HG03439 (cell line): Measurements from ENCODE around the gene AUH.

Experiments used
- ATAC-seq: cut with Tn5 transposase; IDR thresholded peaks from one replicate; pipeline ENCODE4 v1.9.1; 2021; ENCODE audit warnings: mild to moderate bottlenecking, moderate library complexity; ENCODE audit not compliant: unreplicated experiment

AUH gene

GRCh38 chr9:91341258-91341746 lies 20.4 kb downstream of the AUH start:
- ATAC-seq, result no peak

GRCh38 chr9:91340395-91340967 lies 21.2 kb downstream of the AUH start:
- no peak for ATAC-seq

GRCh38 chr9:91338681-91339080 lies 23.0 kb downstream of the AUH start:
- ATAC-seq, result no peak

DNA sequence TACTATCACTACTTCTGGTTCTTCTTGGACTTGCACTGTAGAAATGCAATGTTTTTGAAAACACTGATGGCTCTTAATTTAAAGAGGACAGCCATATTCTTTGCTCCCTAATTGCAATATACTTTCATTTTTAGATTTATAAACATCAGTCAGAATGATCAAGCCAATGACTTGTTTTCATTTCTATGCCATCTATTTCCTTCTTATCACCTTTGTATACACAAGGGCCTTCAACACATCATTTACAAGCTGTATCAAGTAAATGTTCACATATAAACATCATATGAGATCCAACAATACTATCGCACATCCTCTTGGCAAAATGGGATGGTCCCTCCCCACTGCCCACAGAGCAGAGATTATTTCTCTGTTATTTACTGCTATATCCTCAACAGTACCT lies 24.9 kb downstream of the AUH start:
- ATAC-seq, result no peak

- ATAC-seq, result no peak
Observed at GRCh38 chr9:91334053-91334452, 27.7 kb downstream of the AUH start.

- ATAC-seq, result no peak
Observed at GRCh38 chr9:91333551-91333950, 28.2 kb downstream of the AUH start.

GRCh38 chr9:91332546-91333231 lies 29.0 kb downstream of the AUH start:
- ATAC-seq, result no peak

DNA sequence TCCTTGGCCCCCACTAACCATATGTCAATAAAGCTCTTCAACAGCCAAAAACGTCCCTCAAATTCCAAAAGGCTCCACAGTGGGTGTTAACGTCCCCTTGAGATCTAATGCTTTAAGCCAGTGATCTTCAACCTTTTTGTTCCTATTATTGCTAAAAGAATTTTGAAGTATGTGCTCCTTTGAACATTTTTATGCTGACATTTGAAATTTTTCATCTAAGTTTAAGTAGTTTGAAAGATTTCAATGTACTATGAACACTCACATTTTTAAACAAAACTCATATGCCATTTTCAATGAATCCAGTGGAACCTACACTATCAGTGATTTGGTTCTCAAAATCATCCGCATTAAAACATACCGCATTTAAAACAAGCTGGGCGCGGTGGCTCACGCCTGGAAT lies 29.9 kb downstream of the AUH start:
- ATAC-seq, result no peak

DNA sequence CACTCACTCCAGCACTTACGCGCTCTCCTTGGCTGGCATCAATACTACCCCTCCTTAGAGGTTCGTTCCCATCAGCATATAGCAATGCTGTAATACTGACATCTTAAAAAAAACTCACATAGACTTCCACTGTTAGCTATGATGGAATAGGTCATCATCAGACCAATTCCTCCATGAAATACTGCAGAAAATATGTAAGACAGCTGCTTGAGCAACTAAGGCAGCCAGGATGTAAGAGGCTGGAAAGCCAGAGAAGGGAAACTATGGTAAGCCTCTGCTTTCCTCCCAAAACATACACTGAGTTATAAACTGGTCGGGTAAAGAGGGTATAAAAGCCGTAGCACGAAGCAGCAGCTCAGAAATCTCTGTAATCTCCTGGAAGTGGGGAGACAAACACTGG lies 33.5 kb downstream of the AUH start:
- ATAC-seq, result no peak

DNA sequence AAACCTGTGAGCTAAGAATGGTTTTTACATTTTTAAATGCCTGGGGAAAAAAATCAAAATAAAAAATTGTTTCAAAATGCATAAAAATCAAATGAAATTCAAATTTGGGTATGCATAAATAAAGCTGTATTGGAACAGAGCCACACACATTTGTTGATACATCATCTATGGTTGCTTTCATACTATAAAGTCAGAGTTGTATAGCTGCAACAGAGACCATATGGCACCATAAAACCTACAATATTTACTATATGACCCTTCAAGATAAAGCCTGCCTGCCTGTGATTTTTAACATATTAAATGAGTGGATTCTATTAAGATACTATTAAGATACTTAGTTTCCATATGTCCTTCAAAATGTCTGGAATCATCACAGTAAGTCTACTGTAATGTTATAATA lies 40.0 kb downstream of the AUH start:
- no peak for ATAC-seq

- ATAC-seq, result no peak
Observed at GRCh38 chr9:91320299-91320698, 41.4 kb downstream of the AUH start.

DNA sequence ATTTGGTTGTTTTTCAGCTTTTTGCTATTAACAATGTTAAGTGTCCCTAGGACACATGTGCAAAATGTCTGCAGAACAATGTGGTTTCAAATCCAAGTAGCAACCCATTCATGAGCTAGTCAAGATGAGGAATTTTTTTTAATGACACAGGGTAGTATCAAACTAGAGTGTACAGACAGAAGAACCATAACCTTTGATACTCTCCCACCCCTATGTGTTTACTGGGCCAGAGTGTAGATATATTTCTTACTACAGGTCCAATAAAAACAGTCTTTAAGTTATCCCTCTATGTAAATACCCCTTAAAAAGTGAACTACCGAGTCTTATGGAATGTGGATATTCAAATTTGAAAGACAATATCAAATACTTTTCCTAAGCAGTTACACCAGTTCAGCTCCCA lies 45.6 kb downstream of the AUH start:
- ATAC-seq, result no peak

GRCh38 chr9:91315191-91315590 lies 46.5 kb downstream of the AUH start:
- ATAC-seq, result no peak

DNA sequence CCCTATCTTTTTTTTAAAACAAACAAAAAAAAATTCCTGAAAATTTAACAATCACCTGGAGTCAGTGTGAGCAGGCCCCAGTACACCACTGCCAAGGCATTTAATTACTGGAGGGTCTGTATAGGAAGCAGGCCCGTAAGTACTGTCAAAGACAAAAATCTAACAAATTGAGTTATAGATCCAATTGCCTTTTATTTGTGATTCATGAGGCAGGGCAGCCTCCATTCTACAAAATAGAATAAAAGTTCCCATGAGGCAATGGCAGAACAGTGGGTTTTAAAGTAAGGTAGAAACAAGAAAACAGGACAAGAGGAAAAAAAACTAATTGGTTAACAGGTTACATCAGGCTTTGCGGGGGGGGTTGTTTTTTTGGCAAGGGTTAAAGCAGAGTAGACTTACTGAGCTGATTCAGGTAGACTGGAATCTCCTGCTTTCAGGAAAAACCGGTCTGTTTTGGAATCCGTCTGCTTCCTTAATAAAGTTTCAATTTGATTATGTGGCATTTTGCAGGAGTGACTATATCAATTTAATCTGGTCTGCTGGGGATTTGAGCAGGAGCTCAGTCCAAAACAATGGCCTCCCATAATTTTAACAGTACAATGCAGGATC lies 48.9 kb downstream of the AUH start:
- ATAC-seq, result no peak

DNA sequence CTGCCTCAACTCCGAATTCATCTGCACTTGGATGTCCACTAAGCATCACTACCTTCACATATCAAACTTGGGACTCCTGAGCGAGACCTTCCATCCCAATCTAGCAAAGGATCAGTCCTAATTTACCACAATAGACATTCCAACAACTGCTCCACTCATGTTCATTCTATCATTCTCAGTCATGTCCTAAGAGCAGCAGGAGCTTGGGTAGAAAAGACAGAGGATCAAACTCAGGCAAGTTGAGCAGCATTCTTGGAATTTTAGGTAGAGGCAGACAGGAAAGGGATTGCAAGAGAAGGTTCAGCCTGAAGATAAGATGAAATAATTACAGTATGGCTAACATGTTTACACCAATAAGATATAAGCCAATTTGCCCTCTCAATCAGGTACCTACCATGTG lies 51.7 kb downstream of the AUH start:
- no peak for ATAC-seq

DNA sequence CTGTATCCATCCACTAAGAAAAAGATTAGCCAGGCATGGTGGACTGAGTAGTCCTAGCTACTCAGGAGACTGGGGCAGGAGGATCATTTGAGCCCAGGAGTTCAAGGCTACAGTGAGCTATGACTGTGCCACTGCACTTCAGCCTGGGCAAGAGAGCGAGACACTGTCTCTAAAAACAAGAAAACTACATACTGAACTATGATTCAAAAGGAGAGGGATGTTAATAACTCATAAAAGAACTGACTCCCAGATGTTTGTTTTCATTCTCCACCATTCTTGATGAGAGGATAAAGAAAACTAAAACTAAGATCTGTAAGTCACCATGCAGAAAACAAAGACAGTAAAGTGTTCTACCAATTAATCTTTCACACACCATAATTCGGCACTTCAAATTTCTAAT lies 53.5 kb downstream of the AUH start:
- ATAC-seq, result no peak

DNA sequence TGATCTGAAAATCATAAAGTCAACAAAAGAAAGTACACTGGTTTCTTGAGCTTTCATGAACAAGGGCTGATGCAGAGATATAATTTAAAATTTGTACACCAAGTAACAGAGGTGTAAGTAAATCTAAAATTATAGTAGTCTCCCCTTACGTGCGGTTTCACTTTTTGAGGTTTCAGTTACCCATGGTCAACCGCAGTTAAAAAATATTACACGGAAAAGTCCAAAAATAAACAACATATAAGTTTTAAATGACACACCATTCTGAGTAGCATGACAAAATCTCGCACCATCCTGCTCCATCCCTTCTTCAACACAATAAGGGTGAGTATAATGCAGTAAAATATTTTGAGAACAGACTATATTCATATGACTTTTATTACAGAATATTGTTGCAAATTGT lies 54.4 kb downstream of the AUH start:
- ATAC-seq, result no peak

- no peak for ATAC-seq
Observed at GRCh38 chr9:91306296-91306630, 55.5 kb downstream of the AUH start.

GRCh38 chr9:91305596-91306295 lies 56.0 kb downstream of the AUH start:
- no peak for ATAC-seq

GRCh38 chr9:91303741-91304415 lies 57.8 kb downstream of the AUH start:
- no peak for ATAC-seq

DNA sequence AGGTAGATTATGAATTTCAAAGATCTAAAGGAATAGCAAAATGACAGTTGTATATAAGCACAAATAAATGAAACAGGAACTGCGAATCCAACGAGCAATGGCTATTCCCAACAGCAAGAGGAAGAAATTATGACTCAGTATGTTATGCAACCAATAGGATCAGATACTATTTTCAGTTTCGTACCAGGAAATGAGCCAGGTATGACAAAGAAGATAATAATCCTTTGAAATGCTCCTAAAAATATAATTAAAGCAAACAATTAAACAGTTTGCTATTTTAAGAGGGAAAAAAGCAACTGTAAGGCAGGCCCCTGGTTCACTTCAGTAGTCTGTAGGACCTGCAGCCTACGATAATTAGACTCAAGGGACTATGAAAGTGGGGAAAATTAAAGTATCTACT lies 58.9 kb downstream of the AUH start:
- ATAC-seq, result no peak
